GM21423 (cell line): Measurements from ENCODE around the gene MTHFSD.

Experiments used
- ATAC-seq: cut with Tn5 transposase; IDR thresholded peaks from one replicate; pipeline ENCODE4 v1.9.1; 2021; ENCODE audit warnings: mild to moderate bottlenecking, moderate library complexity; ENCODE audit not compliant: unreplicated experiment

MTHFSD gene

DNA sequence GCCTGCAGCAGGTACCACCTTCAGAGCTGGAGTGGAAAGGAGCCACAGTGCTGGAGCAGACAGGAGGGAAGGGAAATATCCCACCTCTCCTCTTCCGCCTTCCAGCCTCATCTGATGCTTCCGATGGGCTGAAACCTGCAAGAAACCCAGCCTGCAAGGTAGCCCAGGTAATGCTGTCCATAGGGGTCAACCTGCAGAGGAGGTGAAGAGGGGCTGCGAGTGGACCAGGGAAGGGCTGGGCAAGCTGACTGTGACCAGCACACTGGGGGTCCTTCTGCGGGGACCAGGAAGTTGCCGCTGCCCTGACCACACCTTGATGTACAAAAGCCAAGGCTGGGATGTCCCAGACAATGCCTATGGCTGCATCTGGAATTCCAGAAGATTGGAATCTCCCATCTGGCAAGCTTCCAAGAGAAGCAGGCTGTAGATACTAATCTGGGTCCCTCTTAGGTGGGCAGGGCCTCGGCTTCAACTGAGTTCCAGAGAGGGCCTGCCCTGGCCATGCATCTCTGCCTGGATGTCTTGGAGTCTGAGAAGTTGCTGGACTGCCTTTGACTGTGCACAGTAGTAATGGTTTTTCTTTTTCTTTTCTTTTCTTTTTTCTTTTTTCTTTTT, 29.1 kb upstream of the MTHFSD start:
- ATAC-seq: no peak

DNA sequence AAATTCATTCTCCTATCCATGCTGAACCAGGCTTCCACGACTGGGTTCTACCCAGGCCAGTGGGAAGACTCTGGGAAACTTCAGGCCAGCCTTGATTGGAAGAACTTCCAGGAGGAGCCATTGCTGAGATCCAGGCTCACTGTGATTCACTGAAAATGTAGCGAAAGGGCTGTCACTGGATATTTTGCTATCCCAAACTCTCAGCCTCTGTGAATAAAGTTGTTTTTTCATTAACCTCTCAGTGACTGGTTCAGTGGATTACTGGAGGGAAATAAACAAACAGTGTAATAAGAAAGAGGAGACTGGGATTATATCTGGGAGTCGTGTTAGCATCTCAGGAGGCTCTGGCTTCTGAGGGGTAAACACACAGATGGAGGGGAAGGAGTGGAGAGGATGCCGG, 26.4 kb upstream of the MTHFSD start:
- ATAC-seq: no peak

- ATAC-seq: no peak
These were observed 25.7 kb upstream of the MTHFSD start for GRCh38 chr16:86580791-86581170.

DNA sequence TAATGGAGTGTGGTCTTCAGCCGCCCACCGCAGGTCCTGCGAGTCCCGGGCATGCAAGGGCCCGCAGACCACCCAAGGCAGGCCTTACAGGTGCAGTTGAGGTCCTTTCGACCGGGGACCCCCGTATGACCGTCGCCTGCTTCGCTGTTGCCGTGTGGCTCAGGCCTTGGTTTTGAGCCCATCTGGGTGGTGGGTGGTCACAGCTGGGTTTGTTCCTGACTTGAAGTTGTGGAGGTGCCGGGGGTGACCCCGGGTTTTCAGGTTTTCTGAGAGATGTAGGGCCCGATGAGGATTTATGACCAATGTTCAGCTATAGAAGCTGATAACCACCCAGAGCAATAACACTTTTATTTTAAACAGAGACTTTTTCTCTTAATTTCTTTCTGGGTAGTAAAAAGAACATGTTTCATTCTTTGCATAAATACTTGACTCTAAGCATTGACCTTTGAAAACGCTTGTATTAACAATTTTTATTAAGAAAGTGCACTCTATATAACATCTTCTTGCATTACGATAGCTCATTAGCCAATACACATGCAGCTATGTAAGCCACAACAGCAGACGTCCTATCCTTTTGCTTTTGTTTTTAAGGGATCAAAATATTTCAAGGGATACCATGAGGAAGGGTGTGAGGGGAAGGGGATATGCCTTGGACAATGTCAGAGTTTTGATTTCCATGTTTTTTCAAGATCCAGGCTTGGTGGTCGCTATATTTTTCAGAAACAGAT, 25.2 kb upstream of the MTHFSD start:
- ATAC-seq: no peak

- no peak for ATAC-seq
These were observed 24.4 kb upstream of the MTHFSD start for GRCh38 chr16:86579268-86580062.

GRCh38 chr16:86578611-86579267, 23.7 kb upstream of the MTHFSD start:
- no peak for ATAC-seq

GRCh38 chr16:86578061-86578599, 23.1 kb upstream of the MTHFSD start, which contains the start of gene FOXL1:
TSS of gene FOXL1 (plus strand) at chr16:86578549. CDS start at chr16:86578724, 175 bp downstream.
- ATAC-seq: no peak

DNA sequence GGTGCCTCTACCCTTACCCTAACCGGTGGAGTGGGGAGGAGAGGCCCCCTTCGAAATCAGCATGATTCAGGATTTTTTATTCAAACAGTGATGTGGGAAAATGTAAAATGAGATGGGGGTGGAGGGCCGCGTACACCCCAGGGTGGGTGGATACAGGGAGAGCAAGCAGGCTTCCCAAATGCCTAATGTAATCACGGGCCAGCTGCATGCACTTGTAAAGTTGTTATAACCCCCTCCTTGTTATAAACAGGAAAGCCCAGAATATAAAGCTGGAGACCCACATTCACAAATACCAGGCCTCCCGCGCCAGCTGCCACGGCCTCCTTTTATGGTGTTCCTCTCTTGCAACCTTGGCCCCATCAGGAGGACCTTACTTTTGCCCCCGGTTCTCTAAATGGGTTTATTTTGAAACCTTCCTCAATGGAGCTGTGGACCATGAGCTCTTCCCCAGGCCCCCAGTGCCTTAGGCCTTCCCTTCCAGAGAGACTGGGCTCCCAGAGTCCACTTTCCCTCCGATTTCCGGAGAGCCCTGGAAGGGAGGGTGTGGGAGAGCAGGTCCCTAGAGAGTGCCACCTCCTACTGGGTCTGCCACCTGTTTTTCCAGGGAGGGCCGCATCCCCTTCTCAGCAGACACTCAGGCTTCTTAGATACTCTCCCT, 22.4 kb upstream of the MTHFSD start:
- ATAC-seq: no peak

DNA sequence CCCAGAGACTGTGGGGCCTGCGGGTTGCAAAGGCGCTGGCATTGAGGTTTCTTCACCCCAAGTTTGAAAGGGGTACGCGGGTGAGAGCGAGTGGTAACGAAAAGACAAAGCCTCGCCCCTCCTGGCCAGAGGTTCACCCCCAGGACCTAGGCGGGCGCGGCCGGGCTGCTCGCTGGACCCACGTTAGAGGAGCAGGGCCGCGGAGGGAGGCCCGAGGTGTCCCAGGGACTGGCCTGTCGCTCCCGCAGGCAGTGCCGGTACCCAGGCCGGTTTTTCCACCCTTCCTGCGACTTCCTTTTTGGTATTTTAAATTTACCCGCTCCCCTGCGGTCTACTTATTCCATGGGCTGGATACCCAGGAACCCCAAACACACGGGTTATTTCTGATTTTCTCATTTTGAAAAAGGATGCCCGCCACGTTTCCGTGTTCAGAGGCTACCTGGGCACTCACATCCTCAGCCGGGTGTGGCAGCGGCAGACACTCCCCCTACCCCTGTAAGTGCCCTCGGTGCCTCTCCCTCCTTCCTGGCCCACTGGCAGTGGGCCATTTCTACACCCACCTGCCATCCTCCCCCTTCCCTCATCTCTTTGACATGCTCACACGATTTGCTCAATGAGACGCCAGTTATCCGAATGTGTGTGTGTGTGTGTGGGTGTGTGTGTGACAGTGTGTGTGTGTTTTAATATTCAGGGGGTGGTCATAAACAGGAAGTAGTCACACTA, 21.7 kb upstream of the MTHFSD start:
- no peak for ATAC-seq

DNA sequence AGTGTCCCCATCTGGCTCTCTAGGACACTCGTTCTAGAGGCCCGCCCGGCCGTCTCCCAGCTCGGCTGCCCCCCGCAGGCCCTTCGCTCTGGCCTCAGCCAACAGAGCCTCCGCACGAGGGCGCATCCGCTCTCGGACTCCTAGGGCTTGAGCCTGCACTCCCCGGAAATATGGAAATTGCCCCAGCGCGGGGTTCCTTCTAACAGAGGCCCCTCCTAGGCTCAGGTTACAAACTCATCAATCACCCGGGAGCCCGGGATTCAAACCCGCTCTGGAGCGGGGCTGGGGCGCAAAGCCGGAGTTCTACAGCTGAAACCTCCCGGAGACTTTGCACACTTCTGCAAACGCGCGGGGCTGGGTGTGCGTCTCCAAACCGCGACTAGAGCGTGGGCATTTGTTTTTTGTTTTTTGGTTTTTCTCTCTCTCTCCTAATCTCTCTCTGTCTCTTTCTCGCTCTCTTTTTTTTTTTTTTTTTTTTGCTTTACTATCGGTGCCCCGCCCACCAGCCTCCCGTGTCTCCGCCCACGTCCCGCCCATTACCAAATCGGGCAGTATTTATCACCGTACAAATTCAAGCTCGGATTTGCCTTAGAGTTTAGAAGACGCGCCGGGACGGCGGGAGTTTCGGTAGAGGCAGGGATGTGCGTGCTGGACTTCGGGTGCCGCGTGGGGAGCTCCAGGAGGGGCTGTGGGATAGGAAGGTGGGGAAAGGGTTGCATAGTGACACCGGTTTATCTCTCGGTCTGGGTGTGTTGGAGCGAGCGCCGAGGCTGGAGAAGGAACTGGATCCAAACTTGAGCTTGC, 20.9 kb upstream of the MTHFSD start:
- no peak for ATAC-seq

DNA sequence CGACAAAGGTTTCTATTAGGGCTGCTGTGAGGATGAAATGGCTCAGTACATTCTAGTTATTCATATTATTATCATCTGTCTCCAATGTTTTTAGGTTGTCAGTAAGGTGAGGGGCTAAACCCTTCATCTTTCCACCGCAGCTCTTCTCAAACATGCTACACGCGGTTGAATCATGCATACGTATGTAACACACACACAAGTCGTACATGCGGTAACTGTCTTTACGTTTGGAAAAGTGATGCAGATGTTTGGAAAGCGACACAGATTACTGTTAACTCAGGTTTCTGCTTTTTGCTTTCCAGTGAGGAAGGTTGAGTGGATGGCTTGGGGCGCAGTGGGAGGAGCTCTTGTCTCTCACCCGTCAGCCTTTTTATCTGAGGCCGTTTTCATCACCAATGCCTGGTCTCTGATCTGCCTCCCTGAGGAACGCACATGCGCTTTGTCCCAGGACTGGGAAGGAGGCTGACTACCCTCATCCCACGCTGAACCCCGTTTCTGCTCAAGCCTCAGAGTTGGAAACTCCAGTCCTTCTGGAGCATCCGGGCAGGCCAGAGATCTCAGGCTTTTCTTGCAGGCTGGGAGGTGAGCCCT, 20.2 kb upstream of the MTHFSD start:
- ATAC-seq: no peak

DNA sequence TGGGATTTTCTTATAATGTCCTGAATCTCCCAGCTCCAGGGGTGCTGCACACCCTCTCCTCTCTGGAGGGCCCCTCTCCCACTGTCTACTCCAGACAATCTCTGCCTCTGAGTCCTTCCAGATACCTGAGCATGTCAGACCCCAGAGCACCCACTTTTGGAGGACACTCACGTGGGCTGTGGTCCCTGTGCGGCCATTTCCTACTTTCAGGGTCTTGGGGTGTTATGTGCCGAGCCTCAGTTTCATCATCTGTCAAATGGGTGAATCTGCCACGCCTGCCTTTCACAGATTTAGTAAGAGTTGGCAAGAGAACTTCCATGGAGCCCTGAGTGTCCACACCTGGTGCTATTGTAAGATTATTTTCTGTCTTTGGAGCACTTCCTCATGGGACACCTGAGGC, 19.6 kb upstream of the MTHFSD start:
- ATAC-seq: no peak

DNA sequence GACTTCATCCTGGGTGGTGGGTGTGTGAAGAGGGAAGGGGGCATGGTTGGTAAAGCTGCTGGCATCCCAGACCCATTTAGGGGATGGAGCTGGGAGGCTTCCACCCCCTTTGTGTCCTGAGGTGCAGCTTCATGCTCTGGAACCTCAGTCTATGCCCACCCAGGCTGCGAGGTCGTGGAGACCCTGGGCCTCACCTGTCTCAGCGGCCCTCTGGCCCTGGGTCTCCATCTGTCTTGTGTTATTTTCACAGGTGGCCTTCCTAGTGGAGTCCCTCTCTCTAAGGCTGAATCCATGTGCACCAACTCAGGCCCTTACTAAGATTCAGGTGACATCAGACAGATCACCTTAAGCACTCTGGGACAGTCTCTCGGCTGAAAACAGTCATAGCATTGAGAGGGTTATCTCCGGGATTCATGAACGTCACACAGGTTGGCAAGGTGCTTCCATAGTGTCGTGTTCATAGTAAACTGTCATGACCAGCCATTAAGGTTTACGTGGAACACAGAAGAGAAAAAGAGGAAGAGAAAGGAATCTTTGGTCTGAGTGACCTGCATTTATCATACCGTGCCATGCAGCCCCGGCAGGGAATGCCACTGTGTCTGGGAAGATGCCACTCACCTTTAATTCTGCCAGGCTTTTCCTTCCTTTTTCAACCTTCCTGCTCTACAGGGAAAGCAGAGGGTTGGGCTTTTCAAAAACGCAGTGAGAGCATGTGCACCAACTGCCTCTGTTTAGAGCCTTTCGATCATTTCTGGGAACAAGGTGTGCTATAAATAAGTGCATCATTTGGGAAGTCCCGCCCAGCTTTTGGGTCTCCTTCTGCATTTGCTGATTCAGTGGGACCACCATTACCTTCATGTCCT, 18.8 kb upstream of the MTHFSD start:
- ATAC-seq: no peak

- no peak for ATAC-seq
These were observed 18.2 kb upstream of the MTHFSD start for GRCh38 chr16:86573215-86573614.

DNA sequence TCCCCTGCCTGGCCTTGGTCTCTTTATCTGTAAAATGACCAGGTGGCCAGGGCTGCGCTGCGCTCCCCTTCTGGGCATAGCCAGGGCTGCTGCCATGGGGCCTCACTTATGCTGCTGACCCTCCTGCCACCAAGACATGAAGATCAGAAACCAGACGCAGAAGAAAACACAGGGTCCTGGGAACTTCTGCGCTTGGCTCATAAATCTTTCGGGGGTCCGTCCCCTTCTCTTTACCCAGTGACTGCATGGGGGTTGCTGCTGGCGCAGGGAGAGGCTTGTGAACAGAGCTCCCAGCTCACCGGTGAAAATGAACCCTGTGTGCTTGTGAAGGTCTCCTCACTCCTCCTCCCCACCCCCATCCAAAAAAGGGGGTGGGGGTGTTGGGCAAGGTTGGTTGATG, 17.6 kb upstream of the MTHFSD start:
- no peak for ATAC-seq

DNA sequence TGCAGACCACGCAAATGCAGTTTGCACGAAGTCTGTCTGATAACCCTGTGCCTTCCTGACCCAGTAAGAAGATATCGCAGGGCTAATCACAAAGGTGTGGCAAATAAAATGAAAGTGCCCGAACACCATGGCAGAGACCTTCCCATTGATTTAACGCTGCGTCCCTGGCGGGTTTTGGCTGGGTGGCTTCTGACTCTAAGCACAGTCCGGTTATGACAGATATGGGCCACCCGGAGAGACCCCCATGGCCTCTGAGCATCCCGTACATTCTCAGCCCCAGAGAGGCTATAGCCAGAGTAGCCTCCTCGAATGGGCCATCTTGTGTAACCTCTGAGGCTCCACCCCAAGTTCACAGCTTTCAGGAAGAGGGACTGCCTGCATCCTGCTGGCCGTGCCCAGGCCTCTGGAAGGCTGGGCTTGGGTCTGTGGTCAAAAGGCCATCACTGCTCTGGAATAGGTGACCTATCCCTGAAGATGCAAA, 17.0 kb upstream of the MTHFSD start:
- ATAC-seq: no peak

DNA sequence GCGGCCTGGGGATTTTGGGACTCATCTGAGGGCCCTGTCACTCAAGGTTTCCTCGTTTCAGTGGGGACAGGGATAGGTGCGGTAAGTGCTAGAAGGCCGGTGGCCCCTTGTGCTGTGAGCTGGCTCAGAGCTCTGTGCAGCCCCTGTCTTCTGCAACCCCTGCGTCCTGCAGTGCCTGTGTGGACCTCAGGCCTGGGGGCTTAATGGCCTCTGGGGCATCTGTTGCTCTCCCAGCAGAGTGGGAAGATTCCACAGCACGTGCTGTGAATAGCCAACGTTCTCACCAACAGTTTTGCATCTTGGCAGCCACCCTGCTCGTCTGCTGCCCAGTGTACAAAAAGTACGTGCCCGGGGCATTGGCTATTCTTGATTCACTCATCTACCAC, 16.5 kb upstream of the MTHFSD start:
- no peak for ATAC-seq
